ENCODE measurements around the gene ASB2. TPM values are rescaled to one million over a fixed set of nuclear protein-coding genes. Genes with fewer than 3 reads are reported as not detected.
A peak's percentile ranks its signal among the peaks of the same experiment; 100 is the strongest.

ASB2 gene
- total RNA-seq, 1 experiment from 2014 or later = 0.35 TPM

DNA sequence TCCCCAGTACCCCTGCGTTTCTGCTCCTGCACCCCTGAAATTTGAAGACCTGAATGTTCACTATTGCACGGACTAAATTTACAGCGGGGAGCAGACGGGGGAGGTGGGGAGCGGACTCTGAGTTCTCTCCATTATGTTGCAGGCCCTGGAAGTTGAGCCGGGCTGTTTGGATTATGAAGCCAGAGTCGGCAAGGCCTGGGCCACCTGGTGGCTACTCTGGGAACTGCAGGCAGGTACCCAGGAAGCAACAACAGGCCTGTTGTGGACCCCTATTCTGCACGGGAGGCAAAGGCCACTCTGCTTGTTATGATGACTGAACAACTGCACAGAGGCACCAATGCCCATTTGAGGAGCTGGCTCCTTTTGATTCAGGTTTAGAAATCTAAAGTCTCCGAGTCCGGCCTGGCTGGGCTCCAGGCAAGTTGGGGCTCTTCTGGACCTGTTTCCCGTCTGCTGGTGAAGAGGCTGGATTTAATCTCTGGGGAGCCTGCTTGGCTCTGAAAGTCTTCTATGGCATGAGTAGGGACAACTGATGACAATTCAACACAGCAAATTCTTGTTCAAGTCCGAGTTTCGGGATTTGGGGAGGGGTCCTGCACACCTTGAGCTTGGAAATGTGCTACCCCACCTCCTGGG is 83.3 kb downstream of the ASB2 start:
- Histone ChIP-seq H3K18ac (ENCODE audit: insufficient read length, low read depth, low read length) (no peak overlapping the region), H2AK5ac (ENCODE audit: insufficient read length, low read length) (no peak overlapping the region), H3K79me1 (ENCODE audit: insufficient read depth, low read depth, low read length, poor library complexity, severe bottlenecking) (no peaks in the 10 kb centered on the region), H3K14ac (ENCODE audit: insufficient read depth, low read length) (no peak overlapping the region), H3K23ac (ENCODE audit: insufficient read length, low read depth, low read length) (no peak overlapping the region), H2BK15ac (ENCODE audit: low read depth, low read length) (no peak overlapping the region), H2BK20ac (ENCODE audit: low read depth, low read length, poor library complexity, severe bottlenecking) (no peak overlapping the region), H3K4ac (ENCODE audit: low read depth, low read length) (no peak overlapping the region), H2BK120ac (ENCODE audit: low read depth, low read length, poor library complexity, severe bottlenecking) (no peak overlapping the region), H3K9me3 (ENCODE audit: control insufficient read depth, low read depth, low read length) (no peaks in the 10 kb centered on the region), H4K20me1 (ENCODE audit: control insufficient read depth, insufficient read depth, insufficient read length) (no peaks in the 10 kb centered on the region), H3K27ac (ENCODE audit: insufficient read length, low read depth, low read length) (no peak overlapping the region), H2BK12ac (ENCODE audit: insufficient read length, low read depth, low read length) (no peak overlapping the region), H4K5ac (ENCODE audit: insufficient read length, low read depth, low read length) (no peak overlapping the region), H2BK5ac (ENCODE audit: insufficient read length, low read length) (no peak overlapping the region), H2AFZ (ENCODE audit: low read length) (no peak overlapping the region), H3K23me2 (ENCODE audit: insufficient read length, low read depth, low read length, poor library complexity, severe bottlenecking) (no peaks in the 10 kb centered on the region), H3K27me3 (ENCODE audit: insufficient read depth, low read length) (no peaks in the 10 kb centered on the region), H4K91ac (ENCODE audit: insufficient read length, low read depth, low read length) (no peak overlapping the region), H3T11ph (ENCODE audit: low read length) (no peak overlapping the region), H3K9ac (ENCODE audit: extremely low read depth, insufficient read length, low read length) (no peak overlapping the region), H3K4me2 (ENCODE audit: insufficient read depth, insufficient read length, low read length) (no peak overlapping the region), H3K4me1 (ENCODE audit: insufficient read depth, low read length) (no peaks in the 10 kb centered on the region; the same call in 1 of the 2 replicates), H4K8ac (replicated peaks; ENCODE audit: insufficient read length, low read depth, low read length) (no peak overlapping the region), H3K56ac (ENCODE audit: insufficient read length, low read depth, low read length) (no peak overlapping the region), H3K79me2 (ENCODE audit: insufficient read depth, low read length) (no peaks in the 10 kb centered on the region)
- peak; percentile 82 for DNase-seq
- peak overlapping the region in 1 of 2 experiments; percentile 23; a peak in 1 of 5 replicates for H3K4me3 Mint-ChIP-seq
- peak overlapping the region in 1 of 3 experiments; percentile 48; a peak in 1 of 7 replicates for H3K27ac Mint-ChIP-seq
- H3K27me3 Mint-ChIP-seq (ENCODE audit: low read depth) = peaks cover 6% of the 10 kb centered on the region
- no peaks in the 10 kb centered on the region for H3K9me3 Mint-ChIP-seq
- H3K36me3 Mint-ChIP-seq (ENCODE audit: insufficient read depth in 1 of 3, low read depth in 3 of 3) = no peaks in the 10 kb centered on the region
- H3K4me1 Mint-ChIP-seq = peaks cover 42 to 47% of the 10 kb centered on the region in 2 experiments
- TF ChIP-seq, protein P1, sequence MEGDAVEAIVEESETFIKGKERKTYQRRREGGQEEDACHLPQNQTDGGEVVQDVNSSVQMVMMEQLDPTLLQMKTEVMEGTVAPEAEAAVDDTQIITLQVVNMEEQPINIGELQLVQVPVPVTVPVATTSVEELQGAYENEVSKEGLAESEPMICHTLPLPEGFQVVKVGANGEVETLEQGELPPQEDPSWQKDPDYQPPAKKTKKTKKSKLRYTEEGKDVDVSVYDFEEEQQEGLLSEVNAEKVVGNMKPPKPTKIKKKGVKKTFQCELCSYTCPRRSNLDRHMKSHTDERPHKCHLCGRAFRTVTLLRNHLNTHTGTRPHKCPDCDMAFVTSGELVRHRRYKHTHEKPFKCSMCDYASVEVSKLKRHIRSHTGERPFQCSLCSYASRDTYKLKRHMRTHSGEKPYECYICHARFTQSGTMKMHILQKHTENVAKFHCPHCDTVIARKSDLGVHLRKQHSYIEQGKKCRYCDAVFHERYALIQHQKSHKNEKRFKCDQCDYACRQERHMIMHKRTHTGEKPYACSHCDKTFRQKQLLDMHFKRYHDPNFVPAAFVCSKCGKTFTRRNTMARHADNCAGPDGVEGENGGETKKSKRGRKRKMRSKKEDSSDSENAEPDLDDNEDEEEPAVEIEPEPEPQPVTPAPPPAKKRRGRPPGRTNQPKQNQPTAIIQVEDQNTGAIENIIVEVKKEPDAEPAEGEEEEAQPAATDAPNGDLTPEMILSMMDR (conservative IDR thresholded peaks at IDR 0.05) = peak; percentile 97
- no CpG with 5 or more reads among the region's 13 CpGs for WGBS (ENCODE audit: extremely low coverage, insufficient read length, low lambda C conversion rate)
